Astrocyte (in vitro differentiated cells and primary cell): ENCODE data around the gene PAIP2.

Experiments
- EZH2 ChIP-seq: IDR thresholded peaks from 2 replicates; pipeline ENCODE4 v1.6.1; 2012; ENCODE audit warnings: mild to moderate bottlenecking, low read length, inconsistent platforms; ENCODE audit not compliant: insufficient read depth
- TF ChIP-seq, protein P1 (sequence below): IDR thresholded peaks from 2 replicates; pipeline ENCODE4 v1.5.1; 2011; ENCODE audit warnings: low read depth, mild to moderate bottlenecking, inconsistent platforms, low read length, moderate library complexity; ENCODE audit not compliant: insufficient read depth

- TF ChIP-seq, protein P1, sequence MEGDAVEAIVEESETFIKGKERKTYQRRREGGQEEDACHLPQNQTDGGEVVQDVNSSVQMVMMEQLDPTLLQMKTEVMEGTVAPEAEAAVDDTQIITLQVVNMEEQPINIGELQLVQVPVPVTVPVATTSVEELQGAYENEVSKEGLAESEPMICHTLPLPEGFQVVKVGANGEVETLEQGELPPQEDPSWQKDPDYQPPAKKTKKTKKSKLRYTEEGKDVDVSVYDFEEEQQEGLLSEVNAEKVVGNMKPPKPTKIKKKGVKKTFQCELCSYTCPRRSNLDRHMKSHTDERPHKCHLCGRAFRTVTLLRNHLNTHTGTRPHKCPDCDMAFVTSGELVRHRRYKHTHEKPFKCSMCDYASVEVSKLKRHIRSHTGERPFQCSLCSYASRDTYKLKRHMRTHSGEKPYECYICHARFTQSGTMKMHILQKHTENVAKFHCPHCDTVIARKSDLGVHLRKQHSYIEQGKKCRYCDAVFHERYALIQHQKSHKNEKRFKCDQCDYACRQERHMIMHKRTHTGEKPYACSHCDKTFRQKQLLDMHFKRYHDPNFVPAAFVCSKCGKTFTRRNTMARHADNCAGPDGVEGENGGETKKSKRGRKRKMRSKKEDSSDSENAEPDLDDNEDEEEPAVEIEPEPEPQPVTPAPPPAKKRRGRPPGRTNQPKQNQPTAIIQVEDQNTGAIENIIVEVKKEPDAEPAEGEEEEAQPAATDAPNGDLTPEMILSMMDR, result no peak
- TF ChIP-seq EZH2, result no peak
Observed at GRCh38 chr5:139387611-139388197, 46.0 kb downstream of the PAIP2 start.
